ENCODE data around the gene KLHDC7A.

DNA sequence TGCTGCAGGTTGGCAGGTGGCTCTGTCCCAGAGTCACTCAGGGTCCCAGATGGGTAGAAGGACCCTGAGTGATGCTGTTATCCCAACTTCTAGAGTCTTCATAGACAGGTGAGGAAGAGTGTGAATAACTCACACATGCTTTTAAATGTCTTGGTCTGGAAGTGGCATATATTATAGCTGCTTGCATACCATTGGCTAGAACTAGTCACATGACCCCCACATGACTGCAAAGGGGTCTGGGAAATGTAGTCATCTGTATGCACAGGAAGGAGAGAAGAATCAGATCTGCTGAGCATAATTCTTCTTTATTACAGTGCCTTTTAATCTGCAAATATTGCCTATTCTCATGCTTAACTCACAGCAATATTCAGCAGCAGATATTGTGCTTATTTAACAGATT is 28.2 kb upstream of the KLHDC7A start:
- TF ChIP-seq CTCF (IDR thresholded peaks at IDR 0.05) = no peak
- no peak for TF ChIP-seq EZH2 (IDR thresholded peaks at IDR 0.05)
